Choroid plexus epithelial cell (primary cell): ENCODE results near the gene BCAR3.
A peak's percentile ranks its signal among the peaks of the same experiment; 100 is the strongest.

ENCODE experiments used
- DNase-seq: peaks from one replicate; pipeline ENCODE4 v3.0.0-alpha.2; 2010; ENCODE audit warnings: low read depth
- H3K4me3 ChIP-seq: 2 replicates; pipeline ENCODE4 v1.5.1; 2011; ENCODE audit warnings: low read depth, mild to moderate bottlenecking, control low read depth, low read length, moderate library complexity
- TF ChIP-seq, protein P1 (sequence below): conservative IDR thresholded peaks from 2 replicates; pipeline ENCODE4 v1.5.1; 2011; ENCODE audit warnings: low read depth, mild to moderate bottlenecking, control low read depth, inconsistent platforms, low read length, moderate library complexity

Gene BCAR3

DNA sequence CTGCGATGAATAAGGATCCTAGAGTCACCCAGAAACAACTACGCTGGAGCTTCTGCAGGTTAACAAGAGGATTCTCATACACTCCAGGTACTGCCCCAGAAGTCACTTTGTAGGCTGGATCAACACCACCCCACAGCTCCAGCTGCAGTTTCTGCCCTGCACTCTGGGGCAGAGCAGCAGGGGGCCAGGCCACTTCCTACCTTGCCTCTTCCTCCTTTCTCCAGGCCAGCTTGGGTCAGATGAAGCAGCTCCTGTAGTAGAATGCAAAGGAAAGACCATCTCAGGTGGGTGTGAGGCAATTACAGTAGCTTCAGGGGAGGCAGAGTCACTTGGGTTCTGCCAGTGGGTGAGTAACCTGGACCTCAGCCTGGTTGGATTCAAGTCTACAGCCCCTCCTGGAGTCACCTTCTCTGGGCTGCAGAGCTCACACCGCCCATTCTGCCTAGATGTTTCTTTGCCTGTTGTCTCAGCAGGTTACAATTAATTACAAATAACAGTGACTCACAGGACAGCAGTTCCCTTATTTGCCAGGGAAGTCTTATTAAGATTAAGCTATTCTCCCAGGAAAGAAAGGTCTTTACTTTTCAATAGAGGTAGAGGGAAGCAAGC, 24.4 kb upstream of the BCAR3 start:
- TF ChIP-seq, protein P1, sequence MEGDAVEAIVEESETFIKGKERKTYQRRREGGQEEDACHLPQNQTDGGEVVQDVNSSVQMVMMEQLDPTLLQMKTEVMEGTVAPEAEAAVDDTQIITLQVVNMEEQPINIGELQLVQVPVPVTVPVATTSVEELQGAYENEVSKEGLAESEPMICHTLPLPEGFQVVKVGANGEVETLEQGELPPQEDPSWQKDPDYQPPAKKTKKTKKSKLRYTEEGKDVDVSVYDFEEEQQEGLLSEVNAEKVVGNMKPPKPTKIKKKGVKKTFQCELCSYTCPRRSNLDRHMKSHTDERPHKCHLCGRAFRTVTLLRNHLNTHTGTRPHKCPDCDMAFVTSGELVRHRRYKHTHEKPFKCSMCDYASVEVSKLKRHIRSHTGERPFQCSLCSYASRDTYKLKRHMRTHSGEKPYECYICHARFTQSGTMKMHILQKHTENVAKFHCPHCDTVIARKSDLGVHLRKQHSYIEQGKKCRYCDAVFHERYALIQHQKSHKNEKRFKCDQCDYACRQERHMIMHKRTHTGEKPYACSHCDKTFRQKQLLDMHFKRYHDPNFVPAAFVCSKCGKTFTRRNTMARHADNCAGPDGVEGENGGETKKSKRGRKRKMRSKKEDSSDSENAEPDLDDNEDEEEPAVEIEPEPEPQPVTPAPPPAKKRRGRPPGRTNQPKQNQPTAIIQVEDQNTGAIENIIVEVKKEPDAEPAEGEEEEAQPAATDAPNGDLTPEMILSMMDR = no peak
- no peak overlapping the region for H3K4me3 ChIP-seq
- no peak for DNase-seq

DNA sequence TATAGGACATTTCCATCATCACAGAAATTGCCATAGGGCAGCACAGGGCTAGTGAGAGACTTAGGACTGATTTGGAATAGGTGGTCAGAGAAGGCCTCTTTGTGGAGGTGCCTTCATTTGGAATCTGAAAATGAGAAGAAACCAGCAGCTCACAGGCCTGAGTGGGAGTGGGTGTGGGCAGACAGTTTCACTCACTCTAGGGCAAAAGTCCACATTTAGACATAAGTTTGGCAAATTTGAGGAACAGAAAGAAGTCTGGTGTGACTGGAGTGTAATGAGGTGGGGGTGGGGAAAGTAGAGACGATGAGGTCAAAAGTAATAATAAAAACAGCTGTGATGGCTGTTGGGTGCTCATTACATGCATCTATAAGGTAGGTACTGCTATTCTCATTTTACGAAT, 22.4 kb upstream of the BCAR3 start:
- no peak overlapping the region for H3K4me3 ChIP-seq
- TF ChIP-seq, protein P1 = no peak
- no peak for DNase-seq

- H3K4me3 ChIP-seq = no peak overlapping the region
- TF ChIP-seq, protein P1 = no peak
- no peak for DNase-seq
These were observed 22.0 kb upstream of the BCAR3 start for GRCh38 chr1:93703643-93704042.

- TF ChIP-seq, protein P1 = no peak
- DNase-seq = no peak
- no peak overlapping the region for H3K4me3 ChIP-seq
These were observed 21.2 kb upstream of the BCAR3 start for GRCh38 chr1:93702828-93703183.

DNA sequence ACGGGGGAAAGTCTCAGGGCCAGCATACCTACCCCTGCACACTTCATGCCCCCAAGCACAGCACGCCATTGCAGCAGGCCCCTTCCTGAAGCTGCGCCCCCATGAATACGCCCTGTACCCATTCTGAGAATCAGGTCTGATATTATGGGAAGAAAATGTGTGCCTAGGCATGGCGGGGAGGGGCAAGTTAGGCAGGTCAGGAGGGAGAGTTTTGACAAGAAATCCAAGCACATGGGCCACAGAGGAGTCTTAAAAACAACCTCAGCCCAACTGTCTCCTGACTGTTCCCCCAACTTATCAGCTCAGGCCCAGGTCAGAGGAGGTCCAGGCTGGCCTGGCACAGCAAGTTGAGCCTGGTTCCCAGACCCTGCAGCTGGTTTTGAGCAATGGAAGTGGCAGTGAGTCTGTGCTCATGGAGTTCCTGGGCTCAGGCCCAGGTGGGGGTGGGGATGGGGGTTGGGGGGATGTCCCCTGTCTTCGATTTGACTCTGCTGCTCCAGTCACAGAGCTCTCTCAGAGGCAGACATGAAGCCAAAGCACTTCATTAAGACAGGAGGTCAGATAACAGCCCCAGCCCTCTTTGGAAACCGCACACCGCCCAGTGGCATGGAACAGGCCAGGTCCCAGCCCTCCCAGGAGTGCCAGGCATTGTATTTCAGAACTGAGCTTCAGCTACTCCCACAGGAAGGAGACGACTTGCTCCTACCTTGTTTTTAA, 20.6 kb upstream of the BCAR3 start:
- DNase-seq = no peak
- H3K4me3 ChIP-seq = no peak overlapping the region
- TF ChIP-seq, protein P1 = no peak

- peak; percentile 94 for DNase-seq
- TF ChIP-seq, protein P1 = no peak
- no peak overlapping the region for H3K4me3 ChIP-seq
These were observed 20.0 kb upstream of the BCAR3 start for GRCh38 chr1:93701629-93702028.
